ENCODE measurements around the gene ANTKMT. TPM values are rescaled to one million over a fixed set of nuclear protein-coding genes. Genes with fewer than 3 reads are reported as not detected.

ANTKMT gene
- polyA plus RNA-seq, 4 donors: 23.0 to 55.5 (median 38.1) TPM

DNA sequence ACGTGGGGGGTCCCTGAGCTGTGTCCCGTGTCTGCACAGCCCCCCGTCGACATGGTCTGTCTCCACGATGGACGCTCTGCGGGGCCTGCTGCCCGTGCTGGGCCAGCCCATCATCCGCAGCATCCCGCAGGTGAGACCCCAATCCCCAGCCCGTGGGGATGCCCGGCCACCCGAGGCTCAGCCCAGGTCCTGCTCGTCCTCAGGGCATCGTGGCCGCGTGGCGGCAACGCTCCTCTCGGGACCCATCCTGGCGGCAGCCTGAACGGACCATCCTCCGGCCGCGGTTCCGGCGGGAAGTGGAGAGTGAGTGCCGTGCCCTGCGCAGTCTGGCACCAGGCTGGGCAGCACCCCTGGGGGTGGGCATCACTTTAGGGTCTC is 44.5 kb downstream of the ANTKMT start:
- no peak for DNase-seq
- H3K4me3 ChIP-seq (ENCODE audit: low read depth in 1 of 3, low read length in 3 of 3): no peak overlapping the region
- no peaks in the 10 kb centered on the region for H3K36me3 ChIP-seq (ENCODE audit: control insufficient read depth in 3 of 3, insufficient read depth in 2 of 3, low read depth in 1 of 3, low read length in 3 of 3)
- H3K27me3 ChIP-seq (ENCODE audit: control insufficient read depth in 3 of 3, insufficient read depth in 3 of 3, low read length in 3 of 3): no peaks in the 10 kb centered on the region
- 90 to 92% (median 91%) methylated on average over 29 of the region's 29 CpGs for WGBS, 3 donors
- no peak overlapping the region for H3K27ac ChIP-seq (ENCODE audit: low read depth in 1 of 3, low read length in 2 of 3)
- FAIRE-seq: no peak
- H3K9me3 ChIP-seq (ENCODE audit: control insufficient read depth in 2 of 2, insufficient read depth in 1 of 2, low read depth in 1 of 2, low read length in 1 of 2): no peaks in the 10 kb centered on the region
- peaks cover 0 to 22% (median 0%) of the 10 kb centered on the region in 3 donors for H3K4me1 ChIP-seq (ENCODE audit: control insufficient read depth in 3 of 3, insufficient read depth in 2 of 3, low read depth in 1 of 3, low read length in 2 of 3)

DNA sequence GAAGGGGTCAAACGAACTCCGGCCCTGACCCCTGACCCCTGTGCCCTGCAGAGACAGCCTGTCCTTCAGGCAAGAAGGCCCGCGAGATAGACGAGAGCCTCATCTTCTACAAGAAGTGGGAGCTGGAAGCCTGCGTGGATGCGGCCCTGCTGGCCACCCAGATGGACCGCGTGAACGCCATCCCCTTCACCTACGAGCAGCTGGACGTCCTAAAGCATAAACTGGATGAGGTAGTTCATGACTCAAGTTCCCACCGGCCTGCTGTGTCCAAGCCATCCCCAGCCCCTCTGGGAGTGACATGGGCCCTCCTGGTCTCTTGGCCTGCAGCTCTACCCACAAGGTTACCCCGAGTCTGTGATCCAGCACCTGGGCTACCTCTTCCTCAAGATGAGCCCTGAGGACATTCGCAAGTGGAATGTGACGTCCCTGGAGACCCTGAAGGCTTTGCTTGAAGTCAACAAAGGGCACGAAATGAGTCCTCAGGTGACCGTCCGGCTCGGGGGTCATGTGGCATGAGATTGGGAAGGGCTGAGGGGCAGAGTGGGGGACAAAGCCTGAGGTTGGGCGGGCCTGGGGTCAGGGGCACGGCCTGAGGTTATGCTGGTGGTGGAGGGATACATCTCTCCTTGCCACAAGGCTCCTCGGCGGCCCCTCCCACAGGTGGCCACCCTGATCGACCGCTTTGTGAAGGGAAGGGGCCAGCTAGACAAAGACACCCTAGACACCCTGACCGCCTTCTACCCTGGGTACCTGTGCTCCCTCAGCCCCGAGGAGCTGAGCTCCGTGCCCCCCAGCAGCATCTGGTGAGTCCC is 45.3 kb downstream of the ANTKMT start:
- Histone ChIP-seq H3K27ac (ENCODE audit: low read depth in 1 of 3, low read length in 2 of 3) (no peak overlapping the region), H3K9me3 (ENCODE audit: control insufficient read depth in 2 of 2, insufficient read depth in 1 of 2, low read depth in 1 of 2, low read length in 1 of 2) (no peaks in the 10 kb centered on the region), H3K4me1 (ENCODE audit: control insufficient read depth in 3 of 3, insufficient read depth in 2 of 3, low read depth in 1 of 3, low read length in 2 of 3) (peaks cover 0 to 14% (median 0%) of the 10 kb centered on the region in 3 donors), H3K4me3 (ENCODE audit: low read depth in 1 of 3, low read length in 3 of 3) (no peak overlapping the region), H3K36me3 (ENCODE audit: control insufficient read depth in 3 of 3, insufficient read depth in 2 of 3, low read depth in 1 of 3, low read length in 3 of 3) (no peaks in the 10 kb centered on the region), H3K27me3 (ENCODE audit: control insufficient read depth in 3 of 3, insufficient read depth in 3 of 3, low read length in 3 of 3) (no peaks in the 10 kb centered on the region)
- FAIRE-seq (no peak), DNase-seq (no peak)
- 72 to 86% (median 78%) methylated on average over 25 to 29 of the region's 29 CpGs for WGBS, 3 donors

DNA sequence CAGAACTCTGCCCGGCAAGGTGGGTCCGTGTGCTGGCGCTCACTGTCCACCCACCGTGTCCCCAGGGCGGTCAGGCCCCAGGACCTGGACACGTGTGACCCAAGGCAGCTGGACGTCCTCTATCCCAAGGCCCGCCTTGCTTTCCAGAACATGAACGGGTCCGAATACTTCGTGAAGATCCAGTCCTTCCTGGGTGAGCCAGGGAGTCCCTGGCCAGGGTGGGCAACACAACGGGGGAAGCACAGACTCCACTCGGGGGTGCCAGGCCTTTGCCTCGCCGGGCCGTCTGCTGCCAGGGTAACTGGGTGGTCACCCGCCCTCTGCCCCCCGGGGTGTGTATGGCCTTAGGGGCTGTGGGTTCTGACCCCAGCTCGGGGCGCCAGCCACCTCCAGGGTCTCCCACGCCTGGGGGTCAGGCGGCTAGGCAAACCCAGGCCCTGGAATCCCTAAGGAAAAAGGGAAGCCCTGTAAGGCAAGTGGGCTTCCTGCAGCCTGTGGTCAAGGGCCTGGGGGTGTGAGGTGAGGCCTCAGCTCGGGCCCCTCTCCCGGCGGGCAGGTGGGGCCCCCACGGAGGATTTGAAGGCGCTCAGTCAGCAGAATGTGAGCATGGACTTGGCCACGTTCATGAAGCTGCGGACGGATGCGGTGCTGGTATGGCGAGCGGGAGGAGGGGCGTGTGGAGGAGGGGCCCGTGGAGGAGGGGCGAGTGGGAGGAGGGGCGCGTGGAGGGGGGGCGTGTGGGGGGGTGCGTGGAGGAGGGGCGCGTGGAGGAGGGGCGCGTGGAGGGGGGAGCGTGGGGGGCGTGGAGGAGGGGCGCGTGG is 46.1 kb downstream of the ANTKMT start:
- WGBS, 3 donors: 64 to 70% (median 67%) methylated on average over 34 to 37 of the region's 48 CpGs
- no peaks in the 10 kb centered on the region for H3K27me3 ChIP-seq (ENCODE audit: control insufficient read depth in 3 of 3, insufficient read depth in 3 of 3, low read length in 3 of 3)
- DNase-seq (no peak), FAIRE-seq (no peak)
- H3K36me3 ChIP-seq (ENCODE audit: control insufficient read depth in 3 of 3, insufficient read depth in 2 of 3, low read depth in 1 of 3, low read length in 3 of 3): no peaks in the 10 kb centered on the region
- H3K9me3 ChIP-seq (ENCODE audit: control insufficient read depth in 2 of 2, insufficient read depth in 1 of 2, low read depth in 1 of 2, low read length in 1 of 2): no peaks in the 10 kb centered on the region
- H3K27ac ChIP-seq (ENCODE audit: low read depth in 1 of 3, low read length in 2 of 3): no peak overlapping the region
- peaks cover 0 to 6% (median 0%) of the 10 kb centered on the region in 3 donors for H3K4me1 ChIP-seq (ENCODE audit: control insufficient read depth in 3 of 3, insufficient read depth in 2 of 3, low read depth in 1 of 3, low read length in 2 of 3)
- no peak overlapping the region for H3K4me3 ChIP-seq (ENCODE audit: low read depth in 1 of 3, low read length in 3 of 3)

DNA sequence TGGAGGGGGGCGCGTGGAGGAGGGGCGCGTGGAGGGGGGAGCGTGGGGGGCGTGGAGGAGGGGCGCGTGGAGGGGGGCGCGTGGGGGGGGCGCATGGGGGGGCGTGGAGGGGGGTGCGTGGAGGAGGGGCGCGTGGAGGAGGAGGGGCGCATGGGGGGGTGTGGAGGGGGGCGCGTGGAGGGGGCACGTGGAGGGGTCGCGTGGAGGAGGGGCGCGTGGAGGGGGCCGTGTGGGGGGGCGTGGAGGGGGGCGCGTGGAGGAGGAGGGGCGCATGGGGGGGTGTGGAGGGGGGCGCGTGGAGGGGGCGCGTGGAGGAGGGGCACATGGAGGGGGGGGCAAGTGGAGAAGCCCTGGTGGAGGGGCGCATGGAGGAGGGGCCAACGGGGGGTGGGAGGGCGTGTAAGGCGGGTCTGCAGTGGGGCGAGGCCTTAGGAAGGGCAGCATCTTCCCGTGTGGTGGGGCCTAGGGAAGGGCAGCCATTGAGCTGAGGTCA is 46.8 kb downstream of the ANTKMT start:
- no peak for FAIRE-seq
- 34 to 69% (median 66%) methylated on average over 8 to 29 of the region's 38 CpGs for WGBS, 3 donors

DNA sequence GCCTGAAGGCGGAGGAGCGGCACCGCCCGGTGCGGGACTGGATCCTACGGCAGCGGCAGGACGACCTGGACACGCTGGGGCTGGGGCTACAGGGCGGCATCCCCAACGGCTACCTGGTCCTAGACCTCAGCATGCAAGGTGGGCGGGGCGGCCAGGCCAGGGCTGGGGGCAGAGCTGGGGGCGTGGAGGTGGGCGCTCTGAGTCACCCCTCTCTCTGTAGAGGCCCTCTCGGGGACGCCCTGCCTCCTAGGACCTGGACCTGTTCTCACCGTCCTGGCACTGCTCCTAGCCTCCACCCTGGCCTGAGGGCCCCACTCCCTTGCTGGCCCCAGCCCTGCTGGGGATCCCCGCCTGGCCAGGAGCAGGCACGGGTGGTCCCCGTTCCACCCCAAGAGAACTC is 47.5 kb downstream of the ANTKMT start:
- Histone ChIP-seq H3K4me3 (ENCODE audit: low read depth in 1 of 3, low read length in 3 of 3) (no peak overlapping the region), H3K4me1 (ENCODE audit: control insufficient read depth in 3 of 3, insufficient read depth in 2 of 3, low read depth in 1 of 3, low read length in 2 of 3) (no peaks in the 10 kb centered on the region), H3K27ac (ENCODE audit: low read depth in 1 of 3, low read length in 2 of 3) (no peak overlapping the region), H3K36me3 (ENCODE audit: control insufficient read depth in 3 of 3, insufficient read depth in 2 of 3, low read depth in 1 of 3, low read length in 3 of 3) (no peaks in the 10 kb centered on the region), H3K9me3 (ENCODE audit: control insufficient read depth in 2 of 2, insufficient read depth in 1 of 2, low read depth in 1 of 2, low read length in 1 of 2) (no peaks in the 10 kb centered on the region), H3K27me3 (ENCODE audit: control insufficient read depth in 3 of 3, insufficient read depth in 3 of 3, low read length in 3 of 3) (no peaks in the 10 kb centered on the region)
- no peak for FAIRE-seq
- WGBS, 3 donors: 23 to 70% (median 66%) methylated on average over 15 to 21 of the region's 21 CpGs
- DNase-seq: no peak

More for the DNA sequence above, 46.8 kb downstream of the ANTKMT start:
- Histone ChIP-seq H3K4me3 (ENCODE audit: low read depth in 1 of 3, low read length in 3 of 3) (no peak overlapping the region), H3K27ac (ENCODE audit: low read depth in 1 of 3, low read length in 2 of 3) (no peak overlapping the region), H3K4me1 (ENCODE audit: control insufficient read depth in 3 of 3, insufficient read depth in 2 of 3, low read depth in 1 of 3, low read length in 2 of 3) (no peaks in the 10 kb centered on the region), H3K27me3 (ENCODE audit: control insufficient read depth in 3 of 3, insufficient read depth in 3 of 3, low read length in 3 of 3) (no peaks in the 10 kb centered on the region), H3K36me3 (ENCODE audit: control insufficient read depth in 3 of 3, insufficient read depth in 2 of 3, low read depth in 1 of 3, low read length in 3 of 3) (no peaks in the 10 kb centered on the region), H3K9me3 (ENCODE audit: control insufficient read depth in 2 of 2, insufficient read depth in 1 of 2, low read depth in 1 of 2, low read length in 1 of 2) (no peaks in the 10 kb centered on the region)
- DNase-seq: no peak

DNA sequence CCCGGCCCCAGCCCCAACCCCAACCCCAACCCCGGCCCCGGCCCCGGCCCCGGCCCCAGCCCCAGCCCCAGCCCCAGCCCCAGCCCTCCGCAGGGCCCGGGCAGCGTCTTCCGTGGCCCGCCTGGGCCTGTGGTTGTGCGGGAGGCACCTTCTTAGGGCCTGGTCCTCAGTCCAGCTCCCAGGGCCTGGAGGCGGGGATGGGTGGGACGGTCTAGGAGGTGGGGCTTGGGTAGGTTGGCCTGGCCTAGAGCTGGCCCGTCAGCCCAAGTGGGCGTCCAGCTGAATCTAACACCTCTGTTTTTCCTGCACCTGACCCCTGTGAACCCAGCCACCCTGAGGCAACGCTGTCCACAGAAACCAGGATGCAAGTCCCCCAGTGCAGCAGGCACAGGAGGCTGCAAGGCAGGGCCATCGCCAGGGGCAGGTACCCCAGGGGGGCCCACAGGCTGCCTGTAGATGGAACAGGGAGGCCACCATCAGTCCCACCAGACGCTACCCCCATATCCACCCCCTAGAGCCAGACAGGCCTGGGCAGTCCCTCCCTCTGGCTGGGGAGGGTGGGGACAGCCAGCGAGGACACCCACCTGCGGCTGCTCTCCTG is 48.3 kb downstream of the ANTKMT start:
- Histone ChIP-seq H3K27ac (ENCODE audit: low read depth in 1 of 3, low read length in 2 of 3) (no peak overlapping the region), H3K36me3 (ENCODE audit: control insufficient read depth in 3 of 3, insufficient read depth in 2 of 3, low read depth in 1 of 3, low read length in 3 of 3) (no peaks in the 10 kb centered on the region), H3K4me1 (ENCODE audit: control insufficient read depth in 3 of 3, insufficient read depth in 2 of 3, low read depth in 1 of 3, low read length in 2 of 3) (no peaks in the 10 kb centered on the region), H3K9me3 (ENCODE audit: control insufficient read depth in 2 of 2, insufficient read depth in 1 of 2, low read depth in 1 of 2, low read length in 1 of 2) (no peaks in the 10 kb centered on the region), H3K27me3 (ENCODE audit: control insufficient read depth in 3 of 3, insufficient read depth in 3 of 3, low read length in 3 of 3) (no peaks in the 10 kb centered on the region), H3K4me3 (ENCODE audit: low read depth in 1 of 3, low read length in 3 of 3) (no peak overlapping the region)
- WGBS, 3 donors: 29 to 59% (median 57%) methylated on average over 13 to 20 of the region's 20 CpGs
- DNase-seq (no peak), FAIRE-seq (no peak)

DNA sequence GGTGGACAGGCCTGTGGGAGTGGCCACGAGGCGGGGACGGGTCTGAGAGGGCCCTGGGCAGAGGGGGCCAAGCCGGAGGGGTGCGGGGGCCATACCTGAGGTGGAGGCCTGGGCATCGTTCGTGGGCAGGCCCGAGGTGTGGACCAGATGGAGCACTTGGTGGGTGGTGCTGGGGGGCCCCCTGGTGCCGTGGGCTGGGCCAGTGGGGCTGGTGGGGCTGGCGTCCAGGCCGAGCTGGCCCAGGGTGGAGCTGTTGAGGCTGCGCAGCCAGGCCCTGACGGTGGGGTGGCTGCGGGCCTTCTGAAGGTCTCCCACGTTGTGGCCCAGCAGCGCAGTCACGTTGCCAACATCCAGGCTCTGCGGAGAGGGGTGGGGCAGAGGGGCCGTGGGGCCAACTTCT is 49.0 kb downstream of the ANTKMT start:
- 72 to 79% (median 74%) methylated on average over 18 to 19 of the region's 19 CpGs for WGBS, 3 donors
- Histone ChIP-seq H3K36me3 (ENCODE audit: control insufficient read depth in 3 of 3, insufficient read depth in 2 of 3, low read depth in 1 of 3, low read length in 3 of 3) (no peaks in the 10 kb centered on the region), H3K9me3 (ENCODE audit: control insufficient read depth in 2 of 2, insufficient read depth in 1 of 2, low read depth in 1 of 2, low read length in 1 of 2) (no peaks in the 10 kb centered on the region), H3K27ac (ENCODE audit: low read depth in 1 of 3, low read length in 2 of 3) (no peak overlapping the region), H3K4me3 (ENCODE audit: low read depth in 1 of 3, low read length in 3 of 3) (no peak overlapping the region), H3K4me1 (ENCODE audit: control insufficient read depth in 3 of 3, insufficient read depth in 2 of 3, low read depth in 1 of 3, low read length in 2 of 3) (no peaks in the 10 kb centered on the region), H3K27me3 (ENCODE audit: control insufficient read depth in 3 of 3, insufficient read depth in 3 of 3, low read length in 3 of 3) (no peaks in the 10 kb centered on the region)
- no peak for FAIRE-seq
- DNase-seq: no peak

DNA sequence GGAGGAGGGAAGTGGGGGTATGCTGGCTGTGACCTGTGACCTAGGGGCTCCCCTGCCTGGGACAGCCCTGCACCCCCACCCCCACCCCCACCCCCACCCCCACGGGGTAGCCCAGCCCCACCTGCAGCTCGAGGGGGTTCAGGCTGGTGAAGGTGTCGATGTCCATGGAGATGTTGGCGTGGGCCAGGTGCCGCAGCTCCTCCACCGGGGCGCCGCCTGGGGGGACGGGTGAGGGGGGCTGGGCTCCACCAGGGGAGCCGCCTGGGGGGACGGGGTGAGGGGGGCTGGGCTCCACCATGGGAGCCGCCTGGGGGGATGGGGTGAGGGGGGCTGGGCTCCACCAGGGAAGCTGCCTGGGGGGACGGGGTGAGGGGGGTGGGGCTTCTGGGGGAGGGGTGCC is 49.5 kb downstream of the ANTKMT start:
- WGBS, 3 donors: 77 to 80% (median 77%) methylated on average over 8 to 13 of the region's 13 CpGs
- H3K4me3 ChIP-seq (ENCODE audit: low read depth in 1 of 3, low read length in 3 of 3): no peak overlapping the region
- DNase-seq (no peak), FAIRE-seq (no peak)
- H3K27me3 ChIP-seq (ENCODE audit: control insufficient read depth in 3 of 3, insufficient read depth in 3 of 3, low read length in 3 of 3): no peaks in the 10 kb centered on the region
- no peaks in the 10 kb centered on the region for H3K4me1 ChIP-seq (ENCODE audit: control insufficient read depth in 3 of 3, insufficient read depth in 2 of 3, low read depth in 1 of 3, low read length in 2 of 3)
- H3K9me3 ChIP-seq (ENCODE audit: control insufficient read depth in 2 of 2, insufficient read depth in 1 of 2, low read depth in 1 of 2, low read length in 1 of 2): no peaks in the 10 kb centered on the region
- H3K36me3 ChIP-seq (ENCODE audit: control insufficient read depth in 3 of 3, insufficient read depth in 2 of 3, low read depth in 1 of 3, low read length in 3 of 3): no peaks in the 10 kb centered on the region
- H3K27ac ChIP-seq (ENCODE audit: low read depth in 1 of 3, low read length in 2 of 3): no peak overlapping the region
